Measurements from ENCODE around the gene HLA-DOA.

HLA-DOA gene

DNA sequence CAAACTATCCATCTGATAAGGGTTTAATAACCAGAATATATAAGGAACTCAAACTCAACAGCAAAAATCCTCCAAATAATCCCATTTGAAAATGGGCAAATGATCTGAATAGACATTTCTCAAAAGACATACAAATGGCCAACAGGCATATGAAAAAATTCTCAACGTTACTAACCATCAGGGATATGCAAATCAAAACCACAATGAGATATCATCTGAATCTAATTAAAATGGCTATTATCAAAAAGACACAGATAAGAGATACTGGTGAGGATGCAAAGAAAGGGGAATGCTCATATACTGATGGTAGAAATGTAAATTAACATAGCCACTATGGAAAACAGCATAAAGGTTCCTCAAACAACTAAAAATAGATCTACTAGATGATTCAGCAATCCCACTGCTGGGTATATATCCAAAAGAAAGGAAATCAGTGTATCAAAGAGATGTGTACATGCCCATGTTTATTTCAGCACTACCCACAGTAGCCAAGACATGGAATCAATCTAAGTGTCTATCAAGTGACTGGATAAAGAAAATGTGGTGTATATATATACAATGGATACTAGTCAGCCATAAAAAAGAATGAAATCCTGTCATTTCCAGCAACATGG lies 47.1 kb downstream of the HLA-DOA start:
- no peak for DNase-seq

DNA sequence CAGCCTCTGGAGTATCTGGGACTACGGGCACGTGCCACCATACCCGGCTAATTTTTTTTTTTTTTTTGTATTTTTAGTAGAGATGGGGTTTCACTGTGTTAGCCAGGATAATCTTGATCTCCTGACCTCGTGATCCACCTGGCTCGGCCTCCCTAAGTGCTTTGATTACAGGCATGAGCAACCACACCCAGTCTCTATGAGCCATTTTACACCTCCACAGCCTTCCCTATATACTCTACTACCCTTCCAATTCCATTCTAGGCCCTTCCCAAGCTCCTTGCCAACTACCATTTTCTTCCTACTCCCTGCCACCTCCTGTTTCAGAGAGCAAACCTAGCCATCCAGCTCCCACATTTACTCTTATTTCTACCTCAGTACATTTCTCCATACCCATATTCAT lies 48.8 kb downstream of the HLA-DOA start:
- no peak for DNase-seq

DNA sequence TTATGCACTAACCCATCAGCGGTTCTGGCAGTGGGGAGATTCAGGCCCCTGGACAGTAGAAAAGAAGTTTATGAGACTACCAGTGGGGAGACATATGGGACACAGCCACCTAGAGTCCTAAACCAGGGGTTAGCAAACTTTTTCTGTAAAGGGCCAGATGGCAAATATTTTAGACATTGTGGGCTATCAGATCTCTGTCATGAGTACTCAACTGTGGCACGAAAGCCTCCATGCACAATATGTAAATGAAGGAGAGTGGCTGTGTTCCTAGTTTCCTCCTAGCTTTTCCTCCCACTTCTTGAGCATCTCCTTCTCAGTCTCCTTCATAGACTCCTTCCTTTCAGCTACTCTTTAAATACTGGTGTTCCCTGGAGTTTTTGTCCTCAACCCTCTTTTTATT lies 53.2 kb downstream of the HLA-DOA start:
- DNase-seq, result no peak

DNA sequence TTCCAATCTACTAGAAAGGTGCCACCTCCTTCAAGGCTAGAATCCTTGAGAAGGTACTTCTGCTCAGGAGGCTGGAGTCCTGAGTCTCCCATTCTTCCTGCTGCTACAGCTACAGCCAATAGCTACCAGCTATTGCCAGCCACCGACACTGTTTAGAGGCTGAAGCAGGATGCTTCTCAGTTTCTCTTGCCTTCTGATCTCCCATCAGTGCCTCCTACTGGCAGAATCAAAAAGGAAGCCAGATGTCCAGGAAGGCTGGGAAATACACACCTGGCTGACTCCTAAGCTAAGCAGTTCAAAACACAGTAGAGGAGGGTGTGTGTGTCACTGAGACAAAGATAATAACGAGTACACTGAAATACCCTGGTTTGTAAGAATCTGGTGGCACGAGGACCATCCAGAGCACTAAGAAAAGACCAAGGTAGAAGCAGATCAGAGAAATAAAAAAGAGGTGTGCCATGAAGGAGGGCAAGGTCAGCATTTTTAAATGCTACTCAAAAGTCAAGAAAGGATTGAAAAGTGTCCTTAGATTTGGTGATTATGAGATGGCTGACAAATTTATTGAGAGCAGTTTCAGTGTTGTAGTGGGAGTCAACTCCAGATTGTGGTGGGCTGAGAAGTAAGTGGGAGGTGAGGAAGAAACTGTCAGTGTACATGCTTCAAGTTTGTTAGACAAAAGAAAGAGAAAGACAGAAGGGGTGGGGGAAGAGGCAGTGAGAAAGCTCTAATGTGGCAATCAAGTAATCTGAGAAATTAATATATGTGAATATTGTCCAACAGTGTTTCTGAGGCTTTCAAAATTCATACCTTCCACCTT lies 54.2 kb downstream of the HLA-DOA start:
- DNase-seq, result peak; percentile 63

DNA sequence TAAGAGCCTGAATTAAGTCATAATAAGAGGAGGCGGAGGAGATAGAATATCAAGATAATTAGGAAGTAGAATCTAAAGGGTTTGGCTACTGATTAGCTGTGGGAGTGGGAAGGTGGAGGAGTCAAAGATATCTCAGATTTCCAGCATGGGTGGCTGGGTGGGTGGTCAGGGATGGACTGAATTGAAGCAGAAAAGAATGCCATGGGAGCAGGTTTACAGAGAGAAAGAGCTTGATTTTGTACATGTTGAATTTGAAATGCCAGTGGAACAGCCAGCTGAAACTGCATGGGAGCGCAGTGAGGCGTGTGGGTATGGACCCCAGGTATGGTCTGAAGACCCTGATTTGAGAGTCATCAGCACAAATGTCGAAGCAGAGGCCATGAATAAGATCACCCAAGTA lies 55.1 kb downstream of the HLA-DOA start:
- DNase-seq, result no peak
